ENCODE data around the gene RAB40C. TPM values are rescaled to one million over a fixed set of nuclear protein-coding genes. Genes with fewer than 3 reads are reported as not detected.

Gene RAB40C
- total RNA-seq, 4 donors from 2014 or later: 17.7 to 28.3 (median 22.1) TPM

DNA sequence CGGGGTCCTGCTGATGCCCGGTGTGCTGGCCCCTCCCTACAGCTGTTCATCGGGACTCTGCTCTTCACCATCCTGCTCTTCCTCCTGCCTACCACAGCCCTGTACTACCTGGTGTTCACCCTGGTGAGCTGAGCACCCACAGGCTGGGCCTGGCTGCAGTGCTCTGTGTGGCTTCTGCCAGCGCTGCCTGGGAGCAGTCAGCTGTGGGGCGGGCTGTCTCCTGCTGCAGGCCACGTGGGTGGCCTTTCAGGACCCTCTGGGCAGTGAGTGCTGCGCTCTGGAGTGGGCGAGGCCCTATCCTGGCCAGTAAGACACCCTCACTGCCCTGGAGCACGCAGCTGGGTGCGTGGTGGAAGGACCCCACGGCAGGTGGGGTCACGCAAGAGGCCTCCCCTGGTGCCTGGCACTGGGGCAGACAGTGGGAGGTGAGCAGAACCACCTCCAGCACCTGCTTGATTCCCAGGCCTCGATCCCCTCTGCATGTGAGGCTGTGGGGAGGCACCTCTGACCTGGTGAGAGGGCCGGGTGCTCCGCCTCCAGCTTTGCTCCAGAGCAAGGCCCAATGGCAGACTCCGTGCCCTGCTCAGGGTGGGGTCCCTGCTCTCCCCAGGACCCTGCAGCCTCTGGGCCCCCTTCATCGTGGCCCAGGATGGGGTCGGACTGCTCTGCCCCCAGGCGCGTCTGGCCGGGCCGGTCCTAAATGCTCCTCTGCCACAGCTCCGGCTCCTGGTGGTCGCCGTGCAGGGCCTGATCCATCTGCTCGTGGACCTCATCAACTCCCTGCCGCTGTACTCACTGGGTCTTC, 9.5 kb upstream of the RAB40C start:
- no peaks in the 10 kb centered on the region for H3K9me3 ChIP-seq
- H3K36me3 ChIP-seq: peaks cover 0 to 35% of the 10 kb centered on the region in 2 donors
- no peak overlapping the region for H3K4me3 ChIP-seq
- TF ChIP-seq POLR2AphosphoS5 (IDR thresholded peaks at IDR 0.05): no peak
- no peak for TF ChIP-seq EP300 (IDR thresholded peaks at IDR 0.05)
- TF ChIP-seq, protein P1, sequence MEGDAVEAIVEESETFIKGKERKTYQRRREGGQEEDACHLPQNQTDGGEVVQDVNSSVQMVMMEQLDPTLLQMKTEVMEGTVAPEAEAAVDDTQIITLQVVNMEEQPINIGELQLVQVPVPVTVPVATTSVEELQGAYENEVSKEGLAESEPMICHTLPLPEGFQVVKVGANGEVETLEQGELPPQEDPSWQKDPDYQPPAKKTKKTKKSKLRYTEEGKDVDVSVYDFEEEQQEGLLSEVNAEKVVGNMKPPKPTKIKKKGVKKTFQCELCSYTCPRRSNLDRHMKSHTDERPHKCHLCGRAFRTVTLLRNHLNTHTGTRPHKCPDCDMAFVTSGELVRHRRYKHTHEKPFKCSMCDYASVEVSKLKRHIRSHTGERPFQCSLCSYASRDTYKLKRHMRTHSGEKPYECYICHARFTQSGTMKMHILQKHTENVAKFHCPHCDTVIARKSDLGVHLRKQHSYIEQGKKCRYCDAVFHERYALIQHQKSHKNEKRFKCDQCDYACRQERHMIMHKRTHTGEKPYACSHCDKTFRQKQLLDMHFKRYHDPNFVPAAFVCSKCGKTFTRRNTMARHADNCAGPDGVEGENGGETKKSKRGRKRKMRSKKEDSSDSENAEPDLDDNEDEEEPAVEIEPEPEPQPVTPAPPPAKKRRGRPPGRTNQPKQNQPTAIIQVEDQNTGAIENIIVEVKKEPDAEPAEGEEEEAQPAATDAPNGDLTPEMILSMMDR (IDR thresholded peaks at IDR 0.05): no peak
- TF ChIP-seq POLR2A (IDR thresholded peaks at IDR 0.05): no peak
- ATAC-seq: no peak
- H3K27me3 ChIP-seq: peaks cover under 1% of the 10 kb centered on the region
- 82% methylated on average over 7 of the region's 27 CpGs; no CpG with 5 or more reads in 1 of the 2 donors for WGBS, 2 donors (ENCODE audit: low coverage in 1 of 2)
- H3K27ac ChIP-seq: no peak overlapping the region
- H3K4me1 ChIP-seq: peaks cover 0 to 20% (median 0%) of the 10 kb centered on the region in 3 donors

DNA sequence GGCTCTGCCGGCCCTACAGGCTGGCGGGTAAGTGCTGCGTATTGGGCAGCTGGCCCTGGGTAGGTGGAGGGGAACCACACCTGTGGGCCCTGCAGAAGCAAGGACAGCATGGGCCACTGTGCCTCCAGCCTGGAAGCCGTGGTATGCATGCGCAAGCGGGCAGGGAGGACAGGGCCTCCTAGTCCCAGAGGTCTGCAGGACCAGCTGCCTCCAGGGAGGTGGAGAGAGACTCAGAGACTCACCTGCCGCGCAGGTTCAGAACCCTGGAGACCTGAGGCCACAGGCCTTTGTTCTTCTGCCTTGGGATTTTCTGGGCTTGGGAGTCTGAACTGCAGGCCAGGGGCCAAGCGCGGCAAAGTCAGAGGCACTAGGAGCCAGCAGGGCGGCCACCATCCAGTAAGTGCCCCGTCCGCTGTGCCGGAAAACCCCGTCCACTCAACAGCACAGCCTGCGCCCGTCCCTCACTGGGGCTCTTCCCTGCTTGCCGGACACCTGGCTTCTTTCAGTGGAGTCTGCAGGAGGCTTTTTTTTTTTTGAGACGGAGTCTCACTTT, 8.8 kb upstream of the RAB40C start:
- Histone ChIP-seq H3K27me3 (peaks cover 7% of the 10 kb centered on the region), H3K4me3 (no peak overlapping the region), H3K36me3 (peaks cover 0 to 28% of the 10 kb centered on the region in 2 donors), H3K27ac (no peak overlapping the region), H3K9me3 (no peaks in the 10 kb centered on the region), H3K4me1 (peaks cover 0 to 23% (median 0%) of the 10 kb centered on the region in 3 donors)
- 100% methylated on average over 1 of the region's 19 CpGs; no CpG with 5 or more reads in 1 of the 2 donors for WGBS, 2 donors (ENCODE audit: low coverage in 1 of 2)
- no peak for ATAC-seq
- no peak for TF ChIP-seq POLR2AphosphoS5 (IDR thresholded peaks at IDR 0.05)
- TF ChIP-seq POLR2A (IDR thresholded peaks at IDR 0.05): no peak
- TF ChIP-seq, protein P1 (IDR thresholded peaks at IDR 0.05): no peak
- TF ChIP-seq EP300 (IDR thresholded peaks at IDR 0.05): no peak

DNA sequence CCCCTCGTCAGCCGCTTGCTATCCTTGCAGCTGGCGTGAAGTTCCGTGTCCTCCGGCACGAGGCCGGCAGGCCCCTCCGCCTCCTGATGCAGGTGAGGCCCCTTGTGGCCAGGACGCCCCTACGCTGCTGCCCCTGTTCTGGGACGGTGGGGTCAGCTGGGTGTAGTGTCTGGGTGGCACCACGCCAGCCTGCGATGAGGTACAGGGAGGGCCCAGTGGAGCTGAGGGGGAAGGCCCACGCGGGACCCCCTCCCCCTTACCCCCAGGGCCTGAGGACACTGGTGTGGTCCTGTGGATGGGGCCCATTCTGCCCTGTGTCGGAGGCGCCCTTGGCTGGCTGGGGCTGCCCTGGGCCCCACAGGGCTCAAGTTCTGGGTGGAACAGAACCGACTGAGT, 7.7 kb upstream of the RAB40C start:
- no peak overlapping the region for H3K27ac ChIP-seq

DNA sequence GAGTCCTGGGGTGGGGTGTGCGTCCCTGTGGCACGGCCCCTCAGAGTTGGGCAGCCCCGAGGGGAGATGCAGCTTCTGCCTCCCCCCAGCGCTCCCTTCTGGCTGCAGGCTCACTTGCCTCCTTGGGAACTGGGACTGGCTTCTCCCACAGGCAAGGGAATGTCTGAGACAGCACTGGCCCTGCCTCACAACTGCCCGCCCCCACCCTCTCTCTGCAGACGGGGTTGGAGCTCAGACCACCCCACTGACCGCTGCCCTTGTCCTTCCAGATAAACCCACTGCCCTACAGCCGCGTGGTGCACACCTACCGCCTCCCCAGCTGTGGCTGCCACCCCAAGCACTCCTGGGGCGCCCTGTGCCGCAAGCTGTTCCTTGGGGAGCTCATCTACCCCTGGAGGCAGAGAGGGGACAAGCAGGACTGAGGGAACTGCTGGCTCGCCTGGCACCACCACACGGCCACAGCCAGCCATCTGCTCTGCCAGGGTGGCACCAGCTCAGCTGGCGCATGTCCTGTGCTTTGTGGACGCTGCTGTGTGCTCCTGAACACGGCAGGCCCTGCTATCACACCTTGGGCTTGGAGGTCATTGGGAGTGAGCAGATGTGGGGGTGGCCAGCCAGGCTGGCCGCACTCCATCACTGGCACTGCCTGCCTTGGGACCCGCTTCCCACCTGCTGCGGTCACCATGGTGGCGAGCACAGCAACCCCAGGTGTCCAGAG, 7.1 kb upstream of the RAB40C start:
- H3K36me3 ChIP-seq: peaks cover 0 to 25% of the 10 kb centered on the region in 2 donors
- H3K27ac ChIP-seq: no peak overlapping the region
- H3K4me3 ChIP-seq: no peak overlapping the region
- ATAC-seq: no peak
- peaks cover 11% of the 10 kb centered on the region for H3K27me3 ChIP-seq
- TF ChIP-seq, protein P1 (IDR thresholded peaks at IDR 0.05): no peak
- TF ChIP-seq POLR2AphosphoS5 (IDR thresholded peaks at IDR 0.05): no peak
- no peak for TF ChIP-seq EP300 (IDR thresholded peaks at IDR 0.05)
- TF ChIP-seq POLR2A (IDR thresholded peaks at IDR 0.05): no peak
- H3K4me1 ChIP-seq: peaks cover 0 to 29% (median 7%) of the 10 kb centered on the region in 3 donors
- no peaks in the 10 kb centered on the region for H3K9me3 ChIP-seq
- WGBS, 2 donors (ENCODE audit: low coverage in 1 of 2): 80% methylated on average over 2 of the region's 21 CpGs; no CpG with 5 or more reads in 1 of the 2 donors

More for the DNA sequence above, 7.7 kb upstream of the RAB40C start:
- Histone ChIP-seq H3K4me3 (no peak overlapping the region), H3K27me3 (peaks cover 11% of the 10 kb centered on the region), H3K4me1 (peaks cover 0 to 24% (median under 1%) of the 10 kb centered on the region in 3 donors), H3K36me3 (peaks cover 0 to 25% of the 10 kb centered on the region in 2 donors), H3K9me3 (no peaks in the 10 kb centered on the region)
- no CpG with 5 or more reads among the region's 18 CpGs for WGBS, 2 donors (ENCODE audit: low coverage in 1 of 2)
- TF ChIP-seq POLR2AphosphoS5 (IDR thresholded peaks at IDR 0.05) (no peak), EP300 (IDR thresholded peaks at IDR 0.05) (no peak), POLR2A (IDR thresholded peaks at IDR 0.05) (no peak)
- TF ChIP-seq, protein P1 (IDR thresholded peaks at IDR 0.05): no peak
- no peak for ATAC-seq
